ENCODE data around the gene MEOX1.

DNA sequence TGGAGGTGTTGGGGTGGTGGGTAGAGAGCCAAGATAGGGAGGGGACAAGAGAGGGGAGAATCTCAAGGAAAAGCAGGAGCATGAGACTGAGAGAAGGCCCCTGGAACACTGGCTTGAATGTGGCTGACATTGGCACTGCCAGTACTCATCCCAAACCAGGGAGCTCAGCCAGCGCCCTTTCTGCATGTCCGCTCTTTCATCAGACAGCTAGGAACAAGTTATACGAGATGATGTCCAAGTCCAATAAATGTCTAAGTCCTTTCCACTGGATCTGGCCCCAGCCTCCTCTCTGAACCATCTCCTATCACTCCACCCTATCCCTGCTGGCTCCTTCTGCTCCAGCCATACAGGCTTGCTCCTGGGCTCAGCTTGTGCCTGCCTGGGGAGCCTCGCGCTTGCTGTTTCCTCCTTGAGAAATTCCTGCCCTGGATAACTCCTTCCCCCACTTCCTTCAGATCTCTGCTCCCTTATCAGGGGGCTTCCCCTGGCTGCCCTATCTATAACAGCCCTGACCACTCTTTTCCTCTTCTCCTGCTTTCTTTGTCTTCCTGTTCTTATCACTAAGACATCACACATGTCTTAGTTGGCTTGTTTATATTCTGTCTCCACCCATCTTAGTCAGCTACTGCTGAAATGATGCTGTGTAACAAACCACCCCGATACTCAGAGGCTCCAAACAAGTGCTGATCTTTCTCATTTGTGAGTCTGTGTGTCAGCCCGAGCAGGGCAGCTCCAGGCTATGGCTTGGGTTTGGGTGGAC, 37.1 kb upstream of the MEOX1 start:
- TF ChIP-seq, protein P1, sequence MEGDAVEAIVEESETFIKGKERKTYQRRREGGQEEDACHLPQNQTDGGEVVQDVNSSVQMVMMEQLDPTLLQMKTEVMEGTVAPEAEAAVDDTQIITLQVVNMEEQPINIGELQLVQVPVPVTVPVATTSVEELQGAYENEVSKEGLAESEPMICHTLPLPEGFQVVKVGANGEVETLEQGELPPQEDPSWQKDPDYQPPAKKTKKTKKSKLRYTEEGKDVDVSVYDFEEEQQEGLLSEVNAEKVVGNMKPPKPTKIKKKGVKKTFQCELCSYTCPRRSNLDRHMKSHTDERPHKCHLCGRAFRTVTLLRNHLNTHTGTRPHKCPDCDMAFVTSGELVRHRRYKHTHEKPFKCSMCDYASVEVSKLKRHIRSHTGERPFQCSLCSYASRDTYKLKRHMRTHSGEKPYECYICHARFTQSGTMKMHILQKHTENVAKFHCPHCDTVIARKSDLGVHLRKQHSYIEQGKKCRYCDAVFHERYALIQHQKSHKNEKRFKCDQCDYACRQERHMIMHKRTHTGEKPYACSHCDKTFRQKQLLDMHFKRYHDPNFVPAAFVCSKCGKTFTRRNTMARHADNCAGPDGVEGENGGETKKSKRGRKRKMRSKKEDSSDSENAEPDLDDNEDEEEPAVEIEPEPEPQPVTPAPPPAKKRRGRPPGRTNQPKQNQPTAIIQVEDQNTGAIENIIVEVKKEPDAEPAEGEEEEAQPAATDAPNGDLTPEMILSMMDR (IDR thresholded peaks at IDR 0.05), result no peak
- TF ChIP-seq POLR2A (IDR thresholded peaks at IDR 0.05) (no peak), EP300 (IDR thresholded peaks at IDR 0.05) (no peak)
